H1 (cell line): ENCODE results near the gene TMEM45A. TPM values are rescaled to one million over a fixed set of nuclear protein-coding genes. Genes with fewer than 3 reads are reported as not detected.

ENCODE experiments used
- CTCF ChIA-PET: fragments of 300-600 bp; sonication (Branson Sonifier 250); formaldehyde crosslinking; loops from one replicate; lab custom pipeline; 2021; ENCODE audit not compliant: partially characterized antibody; lab: Charles Lee
- POLR2A ChIA-PET: fragments of 300-600 bp; sonication (Branson Sonifier 250); formaldehyde crosslinking; loops from one replicate; lab custom pipeline; 2021; ENCODE audit warnings: inconsistent platforms; ENCODE audit not compliant: partially characterized antibody; lab: Charles Lee
- DNase-seq, 2 experiments: peaks; one replicate each; pipeline versions ENCODE4 v3.0.0 to v3.0.0-alpha.2; 2010 to 2022; ENCODE audit warnings: low spot score in 2 of 2, low read depth in 1 of 2, mixed read lengths in 1 of 2
- FAIRE-seq: peaks from 2 replicates; lab custom pipeline; 2011; peaks lifted over from hg19 to GRCh38; lab: Jason Lieb, UNC
- H2AFZ ChIP-seq: 2 replicates; pipeline ENCODE4 v1.8.1; 2012; ENCODE audit warnings: low read length, inconsistent platforms
- H2AK5ac ChIP-seq: 2 replicates; pipeline ENCODE4 v1.6.1; 2013; ENCODE audit warnings: low read depth, low read length
- H2BK120ac ChIP-seq: replicated peaks from 2 replicates; pipeline ENCODE3; 2013; ENCODE audit warnings: low read depth, low read length, inconsistent platforms
- H2BK12ac ChIP-seq: 2 replicates; pipeline ENCODE4 v1.6.1; 2013; ENCODE audit warnings: low read depth, low read length
- H2BK15ac ChIP-seq: 2 replicates; pipeline ENCODE4 v1.6.1; 2013; ENCODE audit warnings: low read length
- H2BK20ac ChIP-seq: 2 replicates; pipeline ENCODE4 v1.6.1; 2013; ENCODE audit warnings: low read length
- H2BK5ac ChIP-seq: 2 replicates; pipeline ENCODE4 v1.6.1; 2013; ENCODE audit warnings: low read depth, low read length
- H3K14ac ChIP-seq: 2 replicates; pipeline ENCODE4 v1.6.1; 2013; ENCODE audit warnings: inconsistent platforms; ENCODE audit not compliant: insufficient read length
- H3K18ac ChIP-seq: 2 replicates; pipeline ENCODE4 v1.6.1; 2013; ENCODE audit warnings: low read length; ENCODE audit errors: extremely low read depth
- H3K23ac ChIP-seq: 2 replicates; pipeline ENCODE4 v1.6.1; 2013; ENCODE audit warnings: inconsistent platforms; ENCODE audit not compliant: insufficient read length
- H3K23me2 ChIP-seq: 2 replicates; pipeline ENCODE4 v1.6.1; 2013; ENCODE audit warnings: low read depth, low read length
- H3K27ac ChIP-seq: 2 replicates; pipeline ENCODE4 v1.6.1; 2011; ENCODE audit warnings: low read depth, low read length, inconsistent platforms
- H3K27me3 ChIP-seq, 4 experiments: replicated peaks in 1 of 4; 1 replicate in 1 of 4; 2 replicates in 3 of 4; pipeline versions ENCODE4 v1.6.1 to v1.8.1; 2011 to 2013; ENCODE audit warnings: low read length in 3 of 4, mild to moderate bottlenecking in 3 of 4, inconsistent platforms in 2 of 4, mixed read lengths in 2 of 4, moderate library complexity in 1 of 4; ENCODE audit not compliant: control insufficient read depth in 3 of 4, insufficient read depth in 3 of 4; ENCODE audit errors: extremely low read depth in 1 of 4
- H3K36me3 ChIP-seq, 4 experiments: 2 replicates each; pipeline versions ENCODE4 v1.6.1 to v1.8.1; 2011 to 2013; ENCODE audit warnings: mild to moderate bottlenecking in 4 of 4, low read length in 3 of 4, moderate library complexity in 2 of 4, control low read depth in 1 of 4, inconsistent platforms in 1 of 4; ENCODE audit not compliant: insufficient read depth in 4 of 4, control insufficient read depth in 2 of 4
- H3K4ac ChIP-seq: replicated peaks from 2 replicates; pipeline ENCODE3; 2013; ENCODE audit warnings: low read length, low read depth, mixed read lengths, inconsistent platforms; ENCODE audit not compliant: insufficient read length
- H3K4me1 ChIP-seq, 4 experiments: replicated peaks in 1 of 4; 1 replicate in 1 of 4; 2 replicates in 3 of 4; pipeline versions ENCODE4 v1.6.1 to v1.8.1; 2011 to 2013; ENCODE audit warnings: low read length in 3 of 4, inconsistent platforms in 2 of 4, mixed read lengths in 1 of 4; ENCODE audit not compliant: insufficient read depth in 4 of 4, control insufficient read depth in 3 of 4
- H3K4me2 ChIP-seq, 2 experiments: 2 replicates each; pipeline versions ENCODE4 v1.6.1 to v1.8.1; 2011 to 2013; ENCODE audit warnings: low read depth in 2 of 2, low read length in 2 of 2, control low read depth in 1 of 2, inconsistent platforms in 1 of 2, mild to moderate bottlenecking in 1 of 2; ENCODE audit not compliant: insufficient read depth in 1 of 2
- H3K4me3 ChIP-seq, 4 experiments: fragments of 200-600, 300-600 bp in 1 of 4; sonication (generic), shearing (Covaris generic), sonication (Bioruptor Twin) in 1 of 4; 2 replicates each; pipeline versions ENCODE4 v1.5.1 to v1.8.1; 2011 to 2016; ENCODE audit warnings: low read length in 4 of 4, low read depth in 3 of 4, control low read depth in 2 of 4, inconsistent platforms in 2 of 4, mild to moderate bottlenecking in 2 of 4, mixed read lengths in 1 of 4, moderate library complexity in 1 of 4; ENCODE audit not compliant: insufficient read depth in 2 of 4; ENCODE audit errors: extremely low read depth in 1 of 4
- H3K56ac ChIP-seq: replicated peaks from 2 replicates; pipeline ENCODE3; 2013; ENCODE audit warnings: low read depth, mild to moderate bottlenecking, mixed read lengths, low read length, inconsistent platforms; ENCODE audit not compliant: insufficient read length
- H3K79me1 ChIP-seq: 2 replicates; pipeline ENCODE4 v1.6.1; 2013; ENCODE audit warnings: low read depth, low read length, control low read depth
- H3K79me2 ChIP-seq, 2 experiments: 2 replicates each; pipeline versions ENCODE4 v1.6.1 to v1.8.1; 2012 to 2013; ENCODE audit warnings: low read length in 2 of 2, mild to moderate bottlenecking in 2 of 2, inconsistent platforms in 1 of 2; ENCODE audit not compliant: insufficient read depth in 2 of 2, control insufficient read depth in 1 of 2
- H3K9ac ChIP-seq, 4 experiments: replicated peaks in 1 of 4; 1 replicate in 1 of 4; 2 replicates in 3 of 4; pipeline versions ENCODE4 v1.6.1 to v1.8.1; 2011 to 2013; ENCODE audit warnings: low read depth in 3 of 4, low read length in 3 of 4, control low read depth in 2 of 4, mild to moderate bottlenecking in 2 of 4, moderate library complexity in 2 of 4, inconsistent platforms in 1 of 4; ENCODE audit errors: extremely low read depth in 1 of 4
- H3K9me3 ChIP-seq, 2 experiments: 2 replicates each; pipeline versions ENCODE4 v1.6.1 to v1.8.1; 2012 to 2013; ENCODE audit warnings: mild to moderate bottlenecking in 2 of 2, moderate library complexity in 2 of 2, control low read depth in 1 of 2, inconsistent platforms in 1 of 2, low read depth in 1 of 2, low read length in 1 of 2, mixed read lengths in 1 of 2; ENCODE audit not compliant: insufficient read depth in 2 of 2
- H4K20me1 ChIP-seq, 2 experiments: replicated peaks in 1 of 2; 2 replicates each; pipeline versions ENCODE3 to v1.8.1; 2011 to 2013; ENCODE audit warnings: inconsistent platforms in 2 of 2, low read length in 2 of 2, mild to moderate bottlenecking in 1 of 2; ENCODE audit not compliant: insufficient read depth in 2 of 2, control insufficient read depth in 1 of 2
- H4K5ac ChIP-seq: 2 replicates; pipeline ENCODE4 v1.6.1; 2013; ENCODE audit warnings: low read length, low read depth, mixed read lengths, inconsistent platforms; ENCODE audit not compliant: insufficient read length
- H4K8ac ChIP-seq: 2 replicates; pipeline ENCODE4 v1.8.0; 2013; ENCODE audit warnings: mild to moderate bottlenecking, moderate library complexity, low read length, inconsistent platforms; ENCODE audit not compliant: insufficient read depth; ENCODE audit errors: extremely low read depth
- H4K91ac ChIP-seq: replicated peaks from 2 replicates; pipeline ENCODE3; 2013; ENCODE audit warnings: low read length, mixed read lengths, inconsistent platforms; ENCODE audit not compliant: insufficient read length
- JUN ChIP-seq: IDR thresholded peaks from 2 replicates; pipeline ENCODE4 v1.6.1; 2011; ENCODE audit warnings: low read depth, mild to moderate bottlenecking, improper control_type of control experiment, low read length
- POLR2AphosphoS5 ChIP-seq: IDR thresholded peaks from 2 replicates; pipeline ENCODE4 v1.6.1; 2011; ENCODE audit warnings: low read depth, low read length
- RBBP5 ChIP-seq: IDR thresholded peaks from 2 replicates; pipeline ENCODE4 v1.7.1; 2012; ENCODE audit warnings: low read depth, mild to moderate bottlenecking, inconsistent platforms, low read length, moderate library complexity, borderline replicate concordance
- RFX5 ChIP-seq: IDR thresholded peaks from 2 replicates; pipeline ENCODE4 v1.6.1; 2011; ENCODE audit warnings: low read depth, low read length, improper control_type of control experiment, borderline replicate concordance
- SIX5 ChIP-seq: IDR thresholded peaks from 2 replicates; pipeline ENCODE4 v1.6.1; 2011; ENCODE audit warnings: mild to moderate bottlenecking, low read depth, low read length
- TAF1 ChIP-seq: IDR thresholded peaks from 2 replicates; pipeline ENCODE4 v1.6.1; 2011; ENCODE audit warnings: mild to moderate bottlenecking, low read depth, low read length
- WGBS, 2 experiments: shearing (Covaris generic) in 1 of 2; methylation state at CpG; one replicate each; pipeline versions ENCODE4 v1.1.6 to v1.1.7; 2013 to 2015; ENCODE audit warnings: low lambda C conversion rate in 2 of 2, mixed read lengths in 2 of 2, inconsistent platforms in 1 of 2, low coverage in 1 of 2, missing lambda C conversion rate in 1 of 2; ENCODE audit not compliant: insufficient replicate concordance in 2 of 2, insufficient coverage in 1 of 2, insufficient read length in 1 of 2; ENCODE audit errors: extremely low coverage in 1 of 2, missing lambda C conversion rate in 1 of 2; 5-methylcytosine and 5-hydroxymethylcytosine counted together
- polyA plus RNA-seq, 7 experiments: library from polyadenylated mRNA; depleted of rRNA in 3 of 7; stranded (reverse) in 5 of 7; unstranded in 2 of 7; fragments of >200 nt in 5 of 7; fragments of 200-250 nt in 2 of 7; gene quantifications; 1 replicate in 5 of 7; 2 replicates in 1 of 7; 4 replicates in 1 of 7; pipeline versions ENCODE4 v1.2.1 to v1.2.3, GENCODE V29; 2011 to 2013; ENCODE audit warnings: missing spikeins in 2 of 7, mixed read lengths in 2 of 7
- total RNA-seq: library from RNA; stranded (reverse); fragmentation: NEBNext Ultra II Directional; extraction: Animal tissue kit (Norgen Biotek cat#: 25700); gene quantifications from 2 replicates; pipeline ENCODE4 v1.2.1, GENCODE V29; 2021
- TF ChIP-seq, protein P1 (sequence below): IDR thresholded peaks from 2 replicates; pipeline ENCODE4 v1.6.1; 2011; ENCODE audit warnings: low read length, improper control_type of control experiment

Gene TMEM45A
- total and polyA plus RNA-seq, 2 of the 8 experiments (the other 6 are each of a cell fraction or from before 2014, with no cell fraction given) = 12.9 to 14.2 TPM

DNA sequence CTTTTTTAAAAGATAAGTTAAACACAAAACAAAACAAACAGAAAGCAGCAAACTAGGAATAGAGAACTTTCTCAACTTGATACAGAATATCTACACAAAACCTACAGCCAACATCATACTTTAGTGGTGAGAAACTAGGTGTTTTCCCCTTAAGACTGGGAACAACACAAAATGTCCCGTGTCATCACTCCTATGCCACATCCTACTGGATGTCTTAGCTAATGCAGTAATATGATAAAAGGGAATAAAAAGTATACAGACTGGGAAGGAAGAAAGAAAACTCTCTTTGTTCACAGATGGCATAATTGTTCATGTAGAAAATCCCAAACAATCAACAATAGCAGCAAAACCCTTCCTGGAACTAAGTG lies 45.9 kb downstream of the TMEM45A start:
- 92% methylated on average over 1 of the region's 1 CpG; no CpG with 5 or more reads in 1 of the 2 experiments for WGBS, 2 experiments

More for the DNA sequence above, 45.9 kb downstream of the TMEM45A start:
- Histone ChIP-seq H3K4me1 (no peaks in the 10 kb centered on the region), H3K36me3 (no peaks in the 10 kb centered on the region), H2AK5ac (no peak overlapping the region), H4K20me1 (no peaks in the 10 kb centered on the region), H4K5ac (no peak overlapping the region), H3K79me1 (no peaks in the 10 kb centered on the region), H2BK120ac (no peak overlapping the region), H3K56ac (no peak overlapping the region), H4K8ac (no peak overlapping the region), H2BK20ac (no peak overlapping the region), H2BK12ac (no peak overlapping the region), H3K9me3 (no peaks in the 10 kb centered on the region), H3K18ac (no peak overlapping the region), H3K27ac (no peak overlapping the region), H3K27me3 (no peaks in the 10 kb centered on the region), H3K23me2 (no peaks in the 10 kb centered on the region), H3K23ac (no peak overlapping the region), H2BK15ac (no peak overlapping the region), H2BK5ac (no peak overlapping the region), H2AFZ (no peak overlapping the region), H3K4me3 (no peak overlapping the region), H3K9ac (no peak overlapping the region), H3K4me2 (no peak overlapping the region), H3K4ac (no peak overlapping the region), H4K91ac (no peak overlapping the region), H3K14ac (no peak overlapping the region), H3K79me2 (no peaks in the 10 kb centered on the region)
- POLR2A ChIA-PET = no interaction called here
- DNase-seq = no peak
- TF ChIP-seq JUN = no peak
- no peak for TF ChIP-seq TAF1
- TF ChIP-seq SIX5 = no peak
- TF ChIP-seq RFX5 = no peak
- TF ChIP-seq, protein P1, sequence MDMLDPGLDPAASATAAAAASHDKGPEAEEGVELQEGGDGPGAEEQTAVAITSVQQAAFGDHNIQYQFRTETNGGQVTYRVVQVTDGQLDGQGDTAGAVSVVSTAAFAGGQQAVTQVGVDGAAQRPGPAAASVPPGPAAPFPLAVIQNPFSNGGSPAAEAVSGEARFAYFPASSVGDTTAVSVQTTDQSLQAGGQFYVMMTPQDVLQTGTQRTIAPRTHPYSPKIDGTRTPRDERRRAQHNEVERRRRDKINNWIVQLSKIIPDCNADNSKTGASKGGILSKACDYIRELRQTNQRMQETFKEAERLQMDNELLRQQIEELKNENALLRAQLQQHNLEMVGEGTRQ = no peak
- no peak for TF ChIP-seq RBBP5
- no peak for TF ChIP-seq POLR2AphosphoS5
- FAIRE-seq = no peak
- CTCF ChIA-PET = no interaction called here
